OCI-LY1 (cell line): ENCODE measurements around the gene UROC1.

Source experiments
- H2AFZ ChIP-seq: fragments of 200-600 bp; sonication (generic), shearing (Covaris generic); 2 replicates; pipeline ENCODE4 v1.6.0; 2014; ENCODE audit warnings: antibody characterized with exemption, mild to moderate bottlenecking, low read length
- H3F3A ChIP-seq: fragments of 200-600 bp; sonication (generic), shearing (Covaris generic); 2 replicates; pipeline ENCODE4 v1.6.0; 2014; ENCODE audit warnings: mild to moderate bottlenecking, antibody characterized with exemption, low read length, moderate library complexity; ENCODE audit not compliant: insufficient read depth
- H3K27ac ChIP-seq: fragments of 200-600 bp; sonication (generic); 2 replicates; pipeline ENCODE4 v1.5.1; 2014; ENCODE audit warnings: low read length, mixed run types, mild to moderate bottlenecking, low read depth; ENCODE audit not compliant: poor library complexity, severe bottlenecking
- H3K27me3 ChIP-seq: fragments of 200-600 bp; sonication (generic); 2 replicates; pipeline ENCODE4 v1.6.0; 2014; ENCODE audit warnings: antibody characterized with exemption, mild to moderate bottlenecking, low read length, moderate library complexity; ENCODE audit not compliant: insufficient read depth
- H3K36me3 ChIP-seq: fragments of 200-600 bp; sonication (generic); 2 replicates; pipeline ENCODE4 v1.6.1; 2014; ENCODE audit warnings: mild to moderate bottlenecking, antibody characterized with exemption, low read length, moderate library complexity, mixed read lengths; ENCODE audit not compliant: insufficient read depth
- H3K4me1 ChIP-seq: fragments of 200-600 bp; sonication (generic); 2 replicates; pipeline ENCODE4 v1.5.1; 2014; ENCODE audit warnings: mild to moderate bottlenecking, low read length, moderate library complexity; ENCODE audit not compliant: insufficient read depth, severe bottlenecking
- H3K4me2 ChIP-seq: fragments of 200-600 bp; sonication (generic), shearing (Covaris generic); 2 replicates; pipeline ENCODE4 v1.6.1; 2014; ENCODE audit warnings: low read length
- H3K4me3 ChIP-seq: fragments of 200-600 bp; sonication (generic); 2 replicates; pipeline ENCODE4 v1.5.1; 2014; ENCODE audit warnings: low read length, low read depth, mild to moderate bottlenecking, mixed read lengths; ENCODE audit not compliant: poor library complexity, severe bottlenecking
- H3K79me2 ChIP-seq: fragments of 200-600 bp; shearing (Covaris generic); 2 replicates; pipeline ENCODE4 v1.6.1; 2016; ENCODE audit warnings: mixed run types, low read length, mixed read lengths; ENCODE audit not compliant: insufficient read depth
- H3K9ac ChIP-seq: fragments of 200-600 bp; sonication (generic), shearing (Covaris generic); 2 replicates; pipeline ENCODE4 v1.6.1; 2014; ENCODE audit warnings: mild to moderate bottlenecking, low read length, mixed read lengths
- H3K9me2 ChIP-seq: fragments of 200-600 bp; sonication (generic), shearing (Covaris generic); 2 replicates; pipeline ENCODE4 v1.6.1; 2014; ENCODE audit warnings: low read depth, mild to moderate bottlenecking, low read length, mixed read lengths
- H3K9me3 ChIP-seq: fragments of 200-600 bp; shearing (Covaris generic); 2 replicates; pipeline ENCODE4 v1.6.1; 2014; ENCODE audit warnings: low read length, mixed read lengths
- H4K20me1 ChIP-seq: fragments of 200-600 bp; sonication (generic), shearing (Covaris generic); 2 replicates; pipeline ENCODE4 v1.6.0; 2016; ENCODE audit warnings: mild to moderate bottlenecking, low read length; ENCODE audit not compliant: insufficient read depth
- EZH2 ChIP-seq: fragments of 200-600 bp; sonication (generic), shearing (Covaris generic); IDR thresholded peaks from 2 replicates; pipeline ENCODE4 v1.8.0; 2017; ENCODE audit warnings: borderline replicate concordance, mixed run types, mild to moderate bottlenecking, antibody characterized with exemption, low read length, moderate library complexity, mixed read lengths
- TF ChIP-seq, protein P1 (sequence below): fragments of 200-600 bp; sonication (generic), shearing (Covaris generic); IDR thresholded peaks from 2 replicates; pipeline ENCODE4 v1.5.1; 2017; ENCODE audit warnings: mild to moderate bottlenecking, antibody characterized with exemption, low read length, moderate library complexity, mixed read lengths

UROC1 gene

GRCh38 chr3:126494970-126495230, 22.7 kb downstream of the UROC1 start:
- Histone ChIP-seq H3K9me3 (no peaks in the 10 kb centered on the region), H3K9me2 (no peaks in the 10 kb centered on the region), H2AFZ (no peak overlapping the region), H3K4me1 (no peaks in the 10 kb centered on the region), H3F3A (no peaks in the 10 kb centered on the region), H3K36me3 (no peaks in the 10 kb centered on the region), H3K4me3 (no peak overlapping the region), H3K79me2 (no peaks in the 10 kb centered on the region), H3K9ac (no peak overlapping the region), H3K27me3 (no peaks in the 10 kb centered on the region; the same call in 1 of the 2 replicates), H4K20me1 (no peaks in the 10 kb centered on the region), H3K27ac (no peak overlapping the region), H3K4me2 (no peak overlapping the region)
- TF ChIP-seq, protein P1, sequence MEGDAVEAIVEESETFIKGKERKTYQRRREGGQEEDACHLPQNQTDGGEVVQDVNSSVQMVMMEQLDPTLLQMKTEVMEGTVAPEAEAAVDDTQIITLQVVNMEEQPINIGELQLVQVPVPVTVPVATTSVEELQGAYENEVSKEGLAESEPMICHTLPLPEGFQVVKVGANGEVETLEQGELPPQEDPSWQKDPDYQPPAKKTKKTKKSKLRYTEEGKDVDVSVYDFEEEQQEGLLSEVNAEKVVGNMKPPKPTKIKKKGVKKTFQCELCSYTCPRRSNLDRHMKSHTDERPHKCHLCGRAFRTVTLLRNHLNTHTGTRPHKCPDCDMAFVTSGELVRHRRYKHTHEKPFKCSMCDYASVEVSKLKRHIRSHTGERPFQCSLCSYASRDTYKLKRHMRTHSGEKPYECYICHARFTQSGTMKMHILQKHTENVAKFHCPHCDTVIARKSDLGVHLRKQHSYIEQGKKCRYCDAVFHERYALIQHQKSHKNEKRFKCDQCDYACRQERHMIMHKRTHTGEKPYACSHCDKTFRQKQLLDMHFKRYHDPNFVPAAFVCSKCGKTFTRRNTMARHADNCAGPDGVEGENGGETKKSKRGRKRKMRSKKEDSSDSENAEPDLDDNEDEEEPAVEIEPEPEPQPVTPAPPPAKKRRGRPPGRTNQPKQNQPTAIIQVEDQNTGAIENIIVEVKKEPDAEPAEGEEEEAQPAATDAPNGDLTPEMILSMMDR, result no peak
- no peak for TF ChIP-seq EZH2

GRCh38 chr3:126494204-126494969, 23.2 kb downstream of the UROC1 start:
- H3F3A ChIP-seq, result no peaks in the 10 kb centered on the region
- TF ChIP-seq, protein P1, result no peak
- no peak for TF ChIP-seq EZH2
- no peaks in the 10 kb centered on the region; the same call in 1 of the 2 replicates for H3K27me3 ChIP-seq
- H3K27ac ChIP-seq, result no peak overlapping the region
- H2AFZ ChIP-seq, result no peak overlapping the region
- no peak overlapping the region for H3K4me2 ChIP-seq
- H3K9me2 ChIP-seq, result no peaks in the 10 kb centered on the region
- no peaks in the 10 kb centered on the region for H4K20me1 ChIP-seq
- H3K9ac ChIP-seq, result no peak overlapping the region
- no peaks in the 10 kb centered on the region for H3K79me2 ChIP-seq
- H3K4me1 ChIP-seq, result no peaks in the 10 kb centered on the region
- no peak overlapping the region for H3K4me3 ChIP-seq
- no peaks in the 10 kb centered on the region for H3K36me3 ChIP-seq
- no peaks in the 10 kb centered on the region for H3K9me3 ChIP-seq

DNA sequence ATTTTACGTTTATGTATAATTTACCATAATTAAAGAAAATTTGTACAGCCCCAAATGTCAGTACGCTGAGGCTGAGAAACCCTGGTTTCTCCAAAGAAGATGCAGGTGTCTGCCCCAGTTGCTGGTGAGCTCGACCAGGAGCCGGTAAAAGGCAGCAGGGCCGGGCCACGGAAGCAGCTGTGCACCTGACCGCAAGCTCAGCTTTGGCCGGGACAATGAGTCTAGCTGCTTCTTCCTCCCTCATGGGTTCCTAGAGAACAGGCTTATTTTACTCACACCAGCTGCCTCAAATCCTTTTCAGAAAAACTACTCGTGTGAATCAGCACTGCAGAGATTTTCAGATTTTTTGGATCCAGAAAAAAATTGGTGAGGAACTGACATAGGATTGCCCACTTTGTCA, 23.8 kb downstream of the UROC1 start:
- Histone ChIP-seq H3K4me2 (no peak overlapping the region), H3K9me3 (no peaks in the 10 kb centered on the region), H3K27ac (no peak overlapping the region), H3K36me3 (no peaks in the 10 kb centered on the region), H3K9me2 (no peaks in the 10 kb centered on the region), H3K4me3 (no peak overlapping the region), H3K9ac (no peak overlapping the region), H3K27me3 (no peaks in the 10 kb centered on the region; the same call in 1 of the 2 replicates), H4K20me1 (no peaks in the 10 kb centered on the region), H3K4me1 (no peaks in the 10 kb centered on the region), H2AFZ (no peak overlapping the region), H3F3A (no peaks in the 10 kb centered on the region), H3K79me2 (no peaks in the 10 kb centered on the region)
- no peak for TF ChIP-seq EZH2
- TF ChIP-seq, protein P1, result no peak
